Right forelimb (tissue), 1 donor: ENCODE measurements around the gene HEXA.

Experiments
- DNase-seq: peaks from one replicate; pipeline ENCODE4 v3.0.0-alpha.2; 2018

The HEXA gene

DNA sequence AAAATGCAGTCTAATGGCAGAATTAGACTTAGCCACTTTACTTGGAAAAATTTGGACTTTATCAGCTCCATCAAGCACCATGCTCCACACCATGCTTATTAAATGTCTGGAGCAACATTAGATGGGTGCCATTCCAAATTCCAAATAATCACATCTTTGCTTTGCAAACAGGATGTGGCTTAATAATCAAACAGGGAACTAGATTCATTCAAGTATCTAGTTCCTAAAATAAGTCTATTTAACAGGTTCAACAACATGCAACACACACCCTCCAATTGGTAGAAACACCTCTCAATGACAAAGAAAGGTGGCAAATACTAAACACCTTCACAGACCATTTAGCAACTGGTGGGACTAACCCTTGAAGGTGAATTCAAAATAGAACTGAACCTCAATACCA, 3.5 kb downstream of the HEXA start:
- DNase-seq = no peak

DNA sequence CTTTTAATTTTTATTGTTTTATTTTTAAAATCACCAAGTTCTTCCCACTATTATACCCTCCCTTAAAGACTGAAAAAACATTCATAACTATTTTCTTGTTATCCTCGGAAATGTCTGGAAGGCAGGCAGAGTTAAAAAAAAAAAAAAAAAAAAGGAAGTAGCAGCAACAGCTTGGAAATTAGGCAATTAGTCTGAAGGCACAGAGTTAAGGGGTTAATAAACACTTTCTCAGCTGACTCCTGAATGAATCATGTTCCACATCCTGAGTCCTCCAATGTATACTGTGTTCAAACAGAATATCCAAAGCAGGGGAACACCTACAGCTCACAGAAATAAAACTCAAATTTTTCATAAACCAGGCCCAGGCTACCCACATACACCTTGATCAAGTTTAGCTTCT, 5.8 kb downstream of the HEXA start:
- no peak for DNase-seq

DNA sequence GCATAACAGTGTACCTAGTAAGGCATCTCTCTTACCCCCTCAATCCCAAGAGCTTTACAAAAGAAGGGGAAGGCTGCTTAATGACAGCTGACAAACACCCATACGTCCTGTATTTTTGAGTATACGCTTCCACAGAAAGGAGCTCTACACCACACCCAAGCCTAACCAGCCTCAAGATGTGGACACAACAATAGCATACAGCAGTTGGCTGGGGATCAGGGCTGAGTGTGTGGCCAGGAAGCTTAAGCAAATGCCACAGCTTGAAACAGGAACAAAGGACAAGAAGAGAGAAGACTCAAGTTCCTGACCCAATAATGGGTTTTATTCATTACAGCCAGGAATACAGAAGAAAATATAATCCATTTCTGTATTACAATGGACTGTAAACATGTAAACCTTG, 6.9 kb downstream of the HEXA start:
- DNase-seq = no peak

DNA sequence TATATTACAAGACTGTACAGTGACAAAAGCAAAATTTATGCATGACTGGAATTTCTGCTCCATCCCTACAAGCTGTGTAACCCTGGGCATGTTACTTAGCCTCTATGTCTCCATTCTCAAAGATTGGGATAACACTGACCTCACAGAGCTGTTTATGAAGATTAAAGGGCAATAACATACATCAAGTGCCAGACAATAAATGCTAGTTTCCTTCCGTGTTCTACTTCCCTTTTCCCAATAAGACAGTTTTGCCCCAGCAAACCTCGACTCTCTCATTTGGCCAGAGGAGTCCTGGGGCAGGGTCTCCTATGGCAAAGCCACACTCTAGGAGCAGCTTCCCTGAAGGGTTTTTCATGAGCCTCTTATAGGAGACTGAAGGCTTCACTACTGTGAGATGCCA, 7.5 kb downstream of the HEXA start:
- DNase-seq = no peak

DNA sequence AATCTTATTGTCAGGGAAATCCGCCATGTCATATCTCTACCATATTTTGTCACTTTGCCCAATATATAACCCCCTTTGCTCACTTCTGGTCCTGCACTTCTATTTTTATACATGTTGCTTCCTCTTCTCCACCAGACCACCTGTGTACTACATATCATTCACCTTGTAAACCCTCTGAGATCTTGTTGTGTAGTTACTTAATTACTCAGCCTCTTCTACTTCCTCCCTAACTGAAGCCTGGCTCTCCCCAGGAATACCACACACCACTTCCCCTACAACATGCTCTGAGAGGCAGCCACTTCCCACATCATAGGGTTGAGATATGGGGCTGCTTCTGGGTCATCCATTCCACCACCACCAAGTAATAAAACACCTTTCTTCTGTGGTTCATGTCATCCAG, 10.0 kb downstream of the HEXA start:
- DNase-seq = no peak

DNA sequence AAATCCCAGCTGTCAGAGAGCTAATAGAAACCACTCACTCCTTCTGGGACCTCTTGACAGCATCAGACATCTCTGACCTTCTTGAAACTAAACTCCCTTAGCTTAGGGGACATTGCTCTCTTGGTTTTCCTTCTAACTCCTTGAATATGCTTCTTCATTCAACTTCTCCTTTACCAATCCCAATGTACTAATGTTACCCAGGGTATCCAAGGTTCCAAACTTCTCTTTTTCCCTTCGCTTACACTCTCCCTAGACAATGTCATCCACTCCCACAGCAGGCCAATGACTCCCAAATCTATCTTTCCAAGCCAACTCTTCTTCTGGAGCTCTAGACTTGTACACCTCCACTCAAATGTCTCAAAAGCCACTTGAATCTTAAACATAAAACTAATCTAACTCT, 14.6 kb downstream of the HEXA start:
- no peak for DNase-seq

DNA sequence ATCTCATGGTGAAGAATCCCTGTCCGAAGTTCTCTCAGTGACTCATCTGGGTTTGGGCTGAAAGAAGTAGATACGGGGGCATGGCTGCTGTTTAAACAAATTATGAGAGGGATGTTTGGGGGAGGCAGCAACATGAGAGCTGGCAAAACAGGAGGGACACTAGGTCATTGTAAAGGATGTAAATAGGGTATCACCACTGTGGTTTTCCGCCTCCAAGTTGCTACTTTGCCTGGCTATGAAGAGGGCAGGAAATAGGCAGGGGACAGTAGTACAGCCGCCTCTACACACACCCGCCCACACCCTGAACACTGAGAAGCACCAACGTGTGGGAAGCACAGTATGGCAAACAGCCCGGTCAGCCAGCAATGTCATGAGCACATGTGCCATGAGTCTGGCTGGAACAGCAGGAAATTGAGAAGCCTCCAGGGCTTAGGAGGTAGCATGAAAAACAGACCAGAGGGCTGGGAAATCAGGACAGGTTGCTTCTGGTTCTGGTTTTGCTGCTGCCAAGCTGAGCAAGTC, 17.1 kb downstream of the HEXA start:
- no peak for DNase-seq

DNA sequence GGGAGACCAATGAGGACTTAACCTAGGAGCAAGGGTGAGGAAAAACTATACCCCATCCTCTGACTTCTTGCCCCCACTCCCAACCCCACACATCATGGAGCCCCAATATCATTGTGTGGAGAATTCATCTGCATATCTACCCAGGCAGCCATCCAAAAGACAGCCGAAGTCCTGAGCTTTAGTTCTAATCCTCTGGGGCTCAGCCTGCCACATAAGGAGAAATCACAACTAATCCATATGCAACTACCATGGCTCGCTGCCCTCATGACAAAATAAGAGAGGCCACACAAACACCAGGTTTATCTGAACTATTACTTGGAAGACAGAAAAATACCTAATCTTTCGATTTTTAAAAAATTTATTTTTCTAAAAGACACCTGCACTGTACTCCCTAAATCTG, 17.7 kb downstream of the HEXA start:
- DNase-seq = no peak

DNA sequence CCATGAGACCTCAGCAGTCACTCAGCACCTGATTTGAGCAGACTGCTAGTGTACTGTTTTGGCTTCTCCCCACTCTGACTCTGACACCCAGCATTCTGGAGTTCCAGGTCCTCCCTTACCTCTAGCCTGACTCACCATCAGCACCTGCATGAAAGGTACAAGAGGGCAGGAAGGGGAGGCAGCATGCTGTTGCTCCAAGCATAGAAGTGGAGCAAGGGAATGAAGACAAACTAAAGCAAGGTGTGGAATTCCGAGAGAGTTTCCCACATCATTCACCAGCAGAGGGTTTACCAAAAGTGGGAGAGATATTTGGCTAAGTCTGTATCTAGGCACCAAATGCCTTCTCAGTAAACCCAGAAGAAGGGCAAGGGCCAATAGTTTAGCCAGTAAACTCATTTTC, 21.3 kb downstream of the HEXA start:
- no peak for DNase-seq

DNA sequence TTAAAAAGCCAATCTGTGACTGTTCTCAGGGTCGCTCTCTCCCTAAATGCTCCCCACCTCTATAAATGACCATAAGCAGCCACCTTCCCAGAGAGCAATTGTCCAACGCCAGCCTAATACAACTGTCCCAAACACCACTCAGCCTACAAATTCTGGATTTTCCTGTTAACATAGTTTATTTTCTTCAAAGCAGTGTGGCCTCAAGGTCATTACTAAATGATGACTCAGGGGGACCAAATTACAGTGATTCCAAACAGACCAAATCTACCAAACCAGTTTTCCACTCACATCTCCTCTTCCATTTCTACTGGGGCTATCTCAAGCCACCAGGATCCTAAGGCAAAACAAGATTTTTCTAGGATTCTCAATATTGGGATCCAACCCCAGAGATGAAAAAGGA, 22.5 kb downstream of the HEXA start:
- no peak for DNase-seq

DNA sequence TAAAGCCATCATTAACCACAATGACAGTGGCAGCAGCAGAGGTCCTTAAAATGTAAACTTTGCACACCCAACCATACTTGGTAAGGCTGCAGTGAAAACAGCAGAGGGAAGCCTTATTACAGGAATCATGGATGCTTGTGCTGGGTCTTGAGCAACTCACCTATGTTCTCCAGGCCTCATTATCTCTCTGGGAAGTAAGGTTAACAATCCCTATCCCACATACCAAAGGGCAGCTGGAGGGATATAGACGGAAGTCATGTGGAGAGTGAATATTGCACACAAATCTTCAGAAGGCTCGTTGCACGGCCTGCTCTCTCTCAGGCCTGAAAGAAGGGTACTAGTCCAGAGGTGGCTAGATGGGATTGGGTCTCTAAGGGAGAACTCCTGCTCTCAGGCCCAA, 30.0 kb downstream of the HEXA start:
- no peak for DNase-seq

DNA sequence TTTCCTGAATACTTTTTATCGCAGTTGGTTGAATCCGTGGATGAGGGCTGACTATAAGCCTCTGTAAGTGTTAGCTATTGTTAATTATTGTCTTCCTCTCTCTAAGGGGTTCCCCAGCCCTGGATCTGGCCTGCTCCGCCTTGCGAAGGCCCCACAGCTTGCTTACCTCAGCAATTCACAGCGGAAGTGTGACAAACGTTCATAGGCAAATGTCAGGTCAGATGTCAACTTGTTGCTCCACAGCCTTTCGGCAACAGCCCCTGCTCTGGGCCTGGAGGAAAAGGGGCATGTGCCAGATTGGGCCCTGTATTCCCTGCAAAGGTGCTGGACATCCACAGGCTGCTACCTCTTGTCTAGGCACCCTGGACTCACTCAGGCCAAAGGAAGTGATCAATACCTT, 30.5 kb downstream of the HEXA start:
- no peak for DNase-seq

DNA sequence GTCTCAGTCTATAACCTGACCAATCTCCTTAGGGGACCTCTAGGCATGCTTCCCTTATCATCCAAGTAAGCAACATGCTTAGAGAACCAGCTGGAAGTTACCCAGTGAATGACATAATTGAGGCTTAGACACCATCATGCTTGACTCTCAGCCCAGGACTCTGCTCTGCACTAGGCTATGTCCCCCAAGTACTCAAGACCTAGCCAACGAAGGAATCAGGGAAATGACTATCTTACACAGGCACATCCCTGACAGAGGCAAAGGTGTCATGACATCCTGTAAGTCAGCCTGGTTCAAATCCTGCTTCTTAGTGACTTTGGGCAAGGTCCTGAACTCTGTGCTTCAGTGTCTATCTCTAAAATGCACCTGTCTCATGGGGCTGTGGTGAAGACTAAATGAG, 31.2 kb downstream of the HEXA start:
- no peak for DNase-seq

DNA sequence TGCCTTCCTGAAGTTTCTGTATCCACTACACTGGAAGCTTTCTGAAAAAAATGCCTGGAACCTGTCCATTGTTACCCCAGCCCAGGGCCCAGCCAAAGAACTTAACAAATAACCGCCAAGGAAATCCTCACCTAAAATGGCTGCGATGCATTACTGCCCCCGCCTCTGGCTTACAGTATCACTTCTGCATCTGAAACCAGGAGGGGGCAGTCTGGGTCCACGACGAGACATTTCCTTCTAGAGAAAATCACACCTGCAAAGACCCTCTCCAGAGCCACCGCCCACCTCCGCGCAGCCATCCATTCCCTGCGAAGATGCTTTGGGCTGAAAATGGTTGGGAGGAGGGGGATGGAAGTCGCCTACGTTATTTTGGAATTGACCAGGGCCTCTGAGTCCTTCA, 33.4 kb downstream of the HEXA start:
- DNase-seq = no peak

DNA sequence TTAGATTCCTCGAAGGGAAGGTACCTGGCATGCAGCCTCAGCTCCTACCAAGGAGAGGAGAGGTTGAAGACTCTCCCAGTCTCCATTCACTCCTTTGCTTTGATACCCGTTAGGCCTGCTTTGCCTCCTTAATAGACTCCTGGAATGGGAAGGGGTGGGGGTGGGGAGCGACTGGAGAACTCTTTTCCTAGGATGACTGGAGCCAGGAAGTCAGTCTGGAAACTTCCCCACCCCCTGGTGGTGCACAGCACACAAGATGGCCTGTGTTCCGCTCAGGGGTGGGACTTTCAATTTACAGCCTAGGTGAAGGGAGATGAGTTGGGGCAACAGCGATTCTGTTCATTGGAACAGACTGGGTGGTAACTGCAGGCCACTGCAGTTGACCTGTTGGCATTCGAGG, 34.5 kb downstream of the HEXA start:
- DNase-seq = no peak

DNA sequence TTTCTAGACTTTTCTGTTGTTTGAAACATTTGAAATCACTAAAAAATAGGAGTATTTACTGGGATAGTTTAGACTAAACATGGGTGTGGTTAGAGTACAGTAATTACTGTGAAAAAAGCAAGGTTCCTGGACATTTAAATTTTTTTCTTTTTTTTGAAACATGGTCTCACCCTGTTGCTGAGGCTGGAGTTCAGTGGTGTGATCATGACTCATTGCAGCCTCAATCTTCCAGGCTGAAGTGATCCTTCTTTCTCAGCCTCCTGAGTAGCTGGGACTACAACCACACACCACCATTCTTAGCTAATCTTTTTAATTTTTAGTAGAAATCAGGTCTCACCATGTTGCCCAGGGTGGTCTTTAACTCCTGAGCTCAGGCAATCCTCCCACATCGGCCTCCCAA, 35.4 kb downstream of the HEXA start:
- no peak for DNase-seq

DNA sequence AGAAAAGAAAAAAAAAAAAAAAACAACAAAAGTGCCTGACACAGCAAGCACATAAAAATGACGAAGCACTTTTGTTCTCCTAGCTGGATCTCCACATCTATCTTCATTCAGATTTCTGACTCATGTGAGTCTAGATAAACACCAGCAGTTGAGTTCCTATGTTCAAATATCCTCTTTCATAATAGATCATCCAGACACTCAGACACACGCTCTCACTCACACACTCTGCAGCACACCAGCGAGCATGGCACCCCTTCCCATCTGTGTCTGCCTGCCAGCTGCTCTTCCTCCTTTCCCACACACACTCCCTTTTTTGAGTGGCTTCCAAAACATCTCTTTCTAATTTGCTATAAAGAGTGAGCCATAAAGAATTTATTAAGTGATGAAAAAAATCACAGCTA, 36.0 kb downstream of the HEXA start:
- DNase-seq = no peak

DNA sequence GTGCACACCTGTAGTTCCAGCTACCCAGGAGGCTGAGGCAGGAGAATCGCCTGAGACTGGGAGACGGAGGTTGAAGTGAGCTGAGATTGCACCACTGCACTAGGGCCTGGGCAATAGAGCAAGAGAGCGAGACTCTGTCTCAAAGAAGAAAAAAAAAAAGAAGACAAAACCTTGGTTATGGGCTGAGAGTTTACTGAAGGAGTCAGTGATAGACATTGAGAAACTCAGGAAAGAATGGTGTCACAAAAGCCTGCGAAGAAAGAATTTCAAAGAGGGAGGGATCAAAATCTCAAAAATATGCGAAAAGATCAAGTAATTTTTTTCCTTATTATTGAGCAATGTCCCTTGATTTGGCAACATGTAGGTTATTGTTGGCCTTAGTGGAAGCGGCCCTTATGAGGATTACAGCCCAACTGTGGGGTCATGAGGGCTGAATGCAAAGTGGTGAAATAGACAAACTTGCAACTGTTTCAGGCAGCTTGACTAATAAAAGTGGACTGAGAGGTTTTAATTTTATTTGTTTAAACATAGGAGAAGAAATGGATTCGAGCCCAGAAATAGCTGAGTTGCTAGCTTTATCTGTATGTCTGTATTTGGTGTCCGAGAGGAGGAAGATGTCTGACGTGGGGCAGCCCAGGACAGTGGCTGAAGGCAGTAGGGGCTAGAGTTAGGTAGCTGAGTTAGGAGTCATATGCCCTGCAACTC, 37.0 kb downstream of the HEXA start:
- no peak for DNase-seq

DNA sequence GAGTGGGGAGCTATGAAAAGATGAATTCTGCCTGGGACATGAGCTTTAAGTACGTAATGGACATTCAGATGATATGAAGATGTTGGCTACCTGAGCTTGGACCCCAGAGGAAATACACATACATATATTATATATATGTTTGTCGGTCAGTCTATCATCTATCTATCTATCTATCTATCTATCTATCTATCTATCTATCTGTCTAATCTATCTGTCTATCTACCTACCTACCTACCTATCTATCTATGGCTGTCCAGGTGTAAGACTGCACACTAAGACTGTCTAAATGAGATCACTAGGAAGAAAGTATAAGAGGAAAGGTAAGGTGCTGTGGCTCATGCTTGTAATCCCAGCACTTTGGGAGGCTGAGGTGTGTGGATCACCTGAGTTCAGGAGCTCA, 37.7 kb downstream of the HEXA start:
- DNase-seq = no peak

DNA sequence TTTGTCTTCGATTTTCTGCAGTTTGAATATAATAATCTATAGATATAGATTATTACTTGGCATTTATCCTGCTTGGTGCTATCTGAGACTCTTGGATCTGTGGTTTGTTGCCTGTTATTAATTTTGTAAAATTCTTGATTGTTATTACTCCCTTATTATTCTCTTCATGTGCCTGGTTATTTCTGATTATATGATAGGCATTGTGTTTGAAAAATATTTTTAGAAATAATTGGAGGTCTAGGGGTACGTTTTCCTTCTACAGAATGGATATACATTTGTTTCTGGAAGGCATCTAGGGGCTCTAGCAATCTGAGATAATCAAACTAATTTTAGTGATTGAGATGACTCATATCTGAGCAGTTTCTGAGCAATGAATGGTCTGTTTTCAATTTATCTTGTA, 41.0 kb downstream of the HEXA start:
- no peak for DNase-seq

DNA sequence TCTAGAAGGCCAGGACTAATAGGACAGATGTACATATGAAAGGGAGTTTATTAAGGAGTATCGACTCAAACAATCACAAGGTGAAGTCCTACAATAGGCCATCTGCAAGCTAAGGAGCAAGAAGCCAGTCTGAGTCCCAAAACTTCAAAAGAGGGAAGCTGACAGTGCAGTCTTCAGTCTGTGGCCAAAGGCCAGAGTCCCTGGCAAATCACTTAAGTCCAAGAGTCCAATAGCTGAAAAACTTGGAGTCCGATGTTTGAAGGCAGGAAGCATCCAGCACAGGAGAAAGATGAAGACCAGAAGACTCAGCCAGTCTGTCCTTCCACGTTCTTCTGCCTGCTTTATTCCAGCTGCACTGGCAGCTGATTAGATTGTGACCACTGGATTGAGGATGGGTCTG, 44.8 kb downstream of the HEXA start:
- no peak for DNase-seq

DNA sequence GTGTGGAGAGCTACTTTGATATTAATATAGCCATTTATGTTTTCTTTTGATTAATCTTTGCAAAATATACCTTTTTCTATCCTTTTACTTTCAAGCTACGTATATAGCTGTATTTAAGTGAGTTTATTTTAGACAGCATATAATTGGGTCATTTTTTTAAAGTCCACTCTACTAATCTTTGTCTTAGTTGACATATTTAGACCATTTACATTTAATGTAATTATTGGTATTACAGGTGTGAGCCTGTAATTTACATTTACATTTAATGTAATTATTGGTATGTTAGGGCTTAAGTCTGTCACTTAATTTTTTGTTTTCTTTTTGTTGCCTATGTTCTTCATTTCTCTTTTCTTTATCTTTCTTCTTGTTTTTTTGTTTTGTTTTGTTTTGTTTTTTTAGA, 52.1 kb downstream of the HEXA start:
- DNase-seq = no peak

DNA sequence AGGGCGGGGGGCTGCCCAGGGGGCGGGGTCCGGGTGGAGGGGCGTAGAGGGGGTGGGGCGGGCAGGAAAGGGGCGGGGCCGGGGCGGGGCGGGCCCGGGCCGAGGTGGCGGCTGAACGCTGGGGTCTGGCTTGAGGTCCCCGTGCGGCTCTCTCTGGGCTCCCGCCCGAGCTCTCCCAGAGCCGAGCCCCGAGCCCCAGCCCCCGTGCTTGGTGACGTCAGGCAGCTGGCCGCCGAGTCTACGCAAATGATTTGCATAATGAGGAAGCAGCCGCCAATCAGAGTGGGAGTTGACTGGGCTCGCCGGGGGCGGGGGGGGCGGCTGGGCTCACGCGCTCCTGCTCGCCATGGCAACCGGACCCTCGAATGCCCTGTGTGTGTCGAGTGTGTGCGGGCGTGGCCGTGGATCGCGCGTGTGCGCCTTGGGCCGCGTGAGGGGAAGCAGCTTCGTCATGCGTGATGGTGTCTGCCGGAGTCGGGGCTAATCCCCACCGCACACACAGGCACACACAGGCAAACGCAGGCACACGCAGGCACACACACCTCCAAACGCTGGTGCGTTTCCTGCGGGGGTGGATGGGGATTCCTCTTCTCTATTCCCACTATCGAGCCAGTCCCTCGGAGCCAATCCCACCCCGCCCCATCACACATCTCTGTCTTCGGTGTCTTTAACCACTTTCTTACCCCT, 55.7 kb downstream of the HEXA start, which contains the start of gene CELF6:
Gene CELF6, minus strand, starts transcription at position 173 of the 687 bp plus-strand sequence. CDS start 283 bp downstream, outside the sequence.
- DNase-seq = peak; percentile 77

DNA sequence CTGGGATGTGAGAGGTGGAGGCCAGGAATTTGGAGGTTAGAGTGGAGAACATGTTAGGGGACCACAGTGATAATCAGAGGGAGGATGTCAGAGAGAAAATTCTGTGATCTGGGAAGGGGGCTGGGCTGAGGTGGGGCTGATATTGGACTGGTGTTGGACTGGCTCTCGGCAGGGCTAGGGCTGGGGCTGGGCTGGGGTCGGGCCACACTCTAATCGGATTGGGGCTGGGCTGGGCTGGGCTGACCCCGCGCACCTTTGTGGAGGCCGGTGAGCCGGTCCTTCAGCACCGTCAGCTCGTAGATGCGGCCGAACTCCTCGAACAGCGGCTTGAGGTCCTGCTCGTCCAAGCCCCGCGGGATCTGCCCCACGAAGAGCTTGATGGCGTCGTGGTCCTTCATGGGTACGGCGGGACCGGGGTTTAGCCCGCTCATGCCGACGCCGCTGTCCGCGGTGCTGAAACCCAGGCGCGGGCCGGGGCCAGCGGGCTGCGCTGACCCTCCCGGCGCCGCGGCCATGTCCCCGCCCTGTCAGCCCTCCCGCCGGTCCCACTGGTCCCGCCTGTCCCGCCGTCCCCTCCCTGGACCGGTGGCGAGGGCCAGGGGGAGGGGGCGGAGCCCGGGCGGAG, 56.3 kb downstream of the HEXA start:
- DNase-seq = peak; percentile 81
